Measurements from ENCODE around the gene TSPAN5. TPM values are rescaled to one million over a fixed set of nuclear protein-coding genes. Genes with fewer than 3 reads are reported as not detected.

The TSPAN5 gene
- polyA plus RNA-seq, 1 of the 3 experiments (the other 2 are of a cell fraction), result 38.6 TPM

DNA sequence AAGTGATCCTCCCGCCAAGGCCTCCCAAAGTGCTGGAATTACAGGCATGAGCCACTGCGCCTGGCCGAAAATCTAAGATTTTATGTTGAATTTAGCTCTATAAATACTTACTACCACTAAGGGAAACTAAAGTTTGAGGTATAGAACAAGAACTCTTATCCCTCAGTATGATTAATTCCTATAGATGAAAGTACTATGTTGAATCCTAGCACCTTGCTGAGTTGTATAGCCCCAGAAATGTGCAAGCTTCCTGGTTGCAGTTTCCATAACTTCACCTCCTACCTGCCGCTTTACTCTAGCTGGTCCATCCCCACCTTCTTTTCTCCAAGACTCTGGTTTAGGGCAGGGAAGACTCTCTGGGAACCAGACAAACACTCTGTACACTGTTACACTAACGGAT is 11.8 kb upstream of the TSPAN5 start:
- Histone ChIP-seq H3K4me1 (ENCODE audit: control insufficient read depth in 1 of 2, insufficient read depth in 2 of 2, low read depth in 1 of 2, low read length in 1 of 2) (peaks cover 0 to 16% of the 10 kb centered on the region in 2 experiments; a peak in 2 of 4 replicates), H3K9ac (no peak overlapping the region)
- POLR2A ChIA-PET, result no interaction called here

More for the DNA sequence above, 11.8 kb upstream of the TSPAN5 start:
- WGBS (ENCODE audit: low lambda C conversion rate), result 97% methylated on average over 5 of the region's 5 CpGs
- no peaks in the 10 kb centered on the region for H3K36me3 ChIP-seq (replicated peaks in 1 of 2; ENCODE audit: control insufficient read depth in 1 of 2, insufficient read depth in 2 of 2, low read length in 1 of 2)
- CTCF ChIA-PET, result interaction anchor here (1.2 to 4.8 kb wide), 4 partner anchors 9 to 228 kb away, joined by 3 to 22 read pairs (median 4); partner anchors contain the start of gene TSPAN5
- no peak for DNase-seq
- no peaks in the 10 kb centered on the region for H3K79me2 ChIP-seq (ENCODE audit: insufficient read depth)
- H3F3A ChIP-seq (replicated peaks; ENCODE audit: insufficient read depth), result no peaks in the 10 kb centered on the region
- no peak overlapping the region for H3K27ac ChIP-seq (ENCODE audit: low read depth in 2 of 2, low read length in 1 of 2)
- no peaks in the 10 kb centered on the region for H3K27me3 ChIP-seq (ENCODE audit: insufficient read depth)
- no peak overlapping the region for H2AFZ ChIP-seq (ENCODE audit: low read depth)
- TF ChIP-seq FOXJ3 (CRISPR knock-in tag; IDR thresholded peaks at IDR 0.05) (no peak), SIN3A (IDR thresholded peaks at IDR 0.05; ENCODE audit: borderline replicate concordance, low read depth, low read length) (no peak), FOXM1 (IDR thresholded peaks at IDR 0.05; ENCODE audit: low read depth) (no peak), TCF12 (IDR thresholded peaks at IDR 0.05) (no peak), GABPA (IDR thresholded peaks at IDR 0.05; ENCODE audit: low read depth) (no peak), POLR2AphosphoS5 (IDR thresholded peaks at IDR 0.05; ENCODE audit: low read depth, low read length) (no peak), CHD2 (IDR thresholded peaks at IDR 0.05; ENCODE audit: low read length, partially characterized antibody) (no peak), TEAD4 (IDR thresholded peaks at IDR 0.05; ENCODE audit: borderline replicate concordance, insufficient read depth) (no peak), RFX5 (IDR thresholded peaks at IDR 0.05; ENCODE audit: low read length) (no peak), RCOR1 (IDR thresholded peaks at IDR 0.05; ENCODE audit: low read length) (no peak)
- TF ChIP-seq, protein P1, sequence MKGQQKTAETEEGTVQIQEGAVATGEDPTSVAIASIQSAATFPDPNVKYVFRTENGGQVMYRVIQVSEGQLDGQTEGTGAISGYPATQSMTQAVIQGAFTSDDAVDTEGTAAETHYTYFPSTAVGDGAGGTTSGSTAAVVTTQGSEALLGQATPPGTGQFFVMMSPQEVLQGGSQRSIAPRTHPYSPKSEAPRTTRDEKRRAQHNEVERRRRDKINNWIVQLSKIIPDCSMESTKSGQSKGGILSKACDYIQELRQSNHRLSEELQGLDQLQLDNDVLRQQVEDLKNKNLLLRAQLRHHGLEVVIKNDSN (IDR thresholded peaks at IDR 0.05; ENCODE audit: borderline replicate concordance, low read depth), result no peak
- TF ChIP-seq, protein P2, sequence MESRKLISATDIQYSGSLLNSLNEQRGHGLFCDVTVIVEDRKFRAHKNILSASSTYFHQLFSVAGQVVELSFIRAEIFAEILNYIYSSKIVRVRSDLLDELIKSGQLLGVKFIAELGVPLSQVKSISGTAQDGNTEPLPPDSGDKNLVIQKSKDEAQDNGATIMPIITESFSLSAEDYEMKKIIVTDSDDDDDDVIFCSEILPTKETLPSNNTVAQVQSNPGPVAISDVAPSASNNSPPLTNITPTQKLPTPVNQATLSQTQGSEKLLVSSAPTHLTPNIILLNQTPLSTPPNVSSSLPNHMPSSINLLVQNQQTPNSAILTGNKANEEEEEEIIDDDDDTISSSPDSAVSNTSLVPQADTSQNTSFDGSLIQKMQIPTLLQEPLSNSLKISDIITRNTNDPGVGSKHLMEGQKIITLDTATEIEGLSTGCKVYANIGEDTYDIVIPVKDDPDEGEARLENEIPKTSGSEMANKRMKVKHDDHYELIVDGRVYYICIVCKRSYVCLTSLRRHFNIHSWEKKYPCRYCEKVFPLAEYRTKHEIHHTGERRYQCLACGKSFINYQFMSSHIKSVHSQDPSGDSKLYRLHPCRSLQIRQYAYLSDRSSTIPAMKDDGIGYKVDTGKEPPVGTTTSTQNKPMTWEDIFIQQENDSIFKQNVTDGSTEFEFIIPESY (IDR thresholded peaks at IDR 0.05; ENCODE audit: borderline replicate concordance, low read depth), result no peak
- TF ChIP-seq, protein P3, sequence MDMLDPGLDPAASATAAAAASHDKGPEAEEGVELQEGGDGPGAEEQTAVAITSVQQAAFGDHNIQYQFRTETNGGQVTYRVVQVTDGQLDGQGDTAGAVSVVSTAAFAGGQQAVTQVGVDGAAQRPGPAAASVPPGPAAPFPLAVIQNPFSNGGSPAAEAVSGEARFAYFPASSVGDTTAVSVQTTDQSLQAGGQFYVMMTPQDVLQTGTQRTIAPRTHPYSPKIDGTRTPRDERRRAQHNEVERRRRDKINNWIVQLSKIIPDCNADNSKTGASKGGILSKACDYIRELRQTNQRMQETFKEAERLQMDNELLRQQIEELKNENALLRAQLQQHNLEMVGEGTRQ (IDR thresholded peaks at IDR 0.05; ENCODE audit: borderline replicate concordance, low read depth, low read length), result no peak
- TF ChIP-seq, protein P4, sequence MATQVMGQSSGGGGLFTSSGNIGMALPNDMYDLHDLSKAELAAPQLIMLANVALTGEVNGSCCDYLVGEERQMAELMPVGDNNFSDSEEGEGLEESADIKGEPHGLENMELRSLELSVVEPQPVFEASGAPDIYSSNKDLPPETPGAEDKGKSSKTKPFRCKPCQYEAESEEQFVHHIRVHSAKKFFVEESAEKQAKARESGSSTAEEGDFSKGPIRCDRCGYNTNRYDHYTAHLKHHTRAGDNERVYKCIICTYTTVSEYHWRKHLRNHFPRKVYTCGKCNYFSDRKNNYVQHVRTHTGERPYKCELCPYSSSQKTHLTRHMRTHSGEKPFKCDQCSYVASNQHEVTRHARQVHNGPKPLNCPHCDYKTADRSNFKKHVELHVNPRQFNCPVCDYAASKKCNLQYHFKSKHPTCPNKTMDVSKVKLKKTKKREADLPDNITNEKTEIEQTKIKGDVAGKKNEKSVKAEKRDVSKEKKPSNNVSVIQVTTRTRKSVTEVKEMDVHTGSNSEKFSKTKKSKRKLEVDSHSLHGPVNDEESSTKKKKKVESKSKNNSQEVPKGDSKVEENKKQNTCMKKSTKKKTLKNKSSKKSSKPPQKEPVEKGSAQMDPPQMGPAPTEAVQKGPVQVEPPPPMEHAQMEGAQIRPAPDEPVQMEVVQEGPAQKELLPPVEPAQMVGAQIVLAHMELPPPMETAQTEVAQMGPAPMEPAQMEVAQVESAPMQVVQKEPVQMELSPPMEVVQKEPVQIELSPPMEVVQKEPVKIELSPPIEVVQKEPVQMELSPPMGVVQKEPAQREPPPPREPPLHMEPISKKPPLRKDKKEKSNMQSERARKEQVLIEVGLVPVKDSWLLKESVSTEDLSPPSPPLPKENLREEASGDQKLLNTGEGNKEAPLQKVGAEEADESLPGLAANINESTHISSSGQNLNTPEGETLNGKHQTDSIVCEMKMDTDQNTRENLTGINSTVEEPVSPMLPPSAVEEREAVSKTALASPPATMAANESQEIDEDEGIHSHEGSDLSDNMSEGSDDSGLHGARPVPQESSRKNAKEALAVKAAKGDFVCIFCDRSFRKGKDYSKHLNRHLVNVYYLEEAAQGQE (IDR thresholded peaks at IDR 0.05; ENCODE audit: low read depth, low read length), result no peak
- no peaks in the 10 kb centered on the region for H3K9me2 ChIP-seq
- H3K4me2 ChIP-seq, result no peak overlapping the region
- no peaks in the 10 kb centered on the region for H4K20me1 ChIP-seq (ENCODE audit: insufficient read depth)
- no peak overlapping the region for H3K4me3 ChIP-seq (ENCODE audit: low read depth in 2 of 2, low read length in 1 of 2)
- no peaks in the 10 kb centered on the region for H3K9me3 ChIP-seq

Measured in SK-N-SH (cell line).